Placental pericyte (primary cell): Measurements from ENCODE around the gene VBP1. TPM values are rescaled to one million over a fixed set of nuclear protein-coding genes. Genes with fewer than 3 reads are reported as not detected.

ENCODE experiments used
- total RNA-seq: library from RNA; depleted of rRNA; stranded (reverse); fragments of >200 nt; gene quantifications from 2 replicates; pipeline ENCODE4 v1.2.3, GENCODE V29; 2012

The VBP1 gene, protein sequence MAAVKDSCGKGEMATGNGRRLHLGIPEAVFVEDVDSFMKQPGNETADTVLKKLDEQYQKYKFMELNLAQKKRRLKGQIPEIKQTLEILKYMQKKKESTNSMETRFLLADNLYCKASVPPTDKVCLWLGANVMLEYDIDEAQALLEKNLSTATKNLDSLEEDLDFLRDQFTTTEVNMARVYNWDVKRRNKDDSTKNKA
- 36.8 and 69.4 TPM in 2 replicates for total RNA-seq

DNA sequence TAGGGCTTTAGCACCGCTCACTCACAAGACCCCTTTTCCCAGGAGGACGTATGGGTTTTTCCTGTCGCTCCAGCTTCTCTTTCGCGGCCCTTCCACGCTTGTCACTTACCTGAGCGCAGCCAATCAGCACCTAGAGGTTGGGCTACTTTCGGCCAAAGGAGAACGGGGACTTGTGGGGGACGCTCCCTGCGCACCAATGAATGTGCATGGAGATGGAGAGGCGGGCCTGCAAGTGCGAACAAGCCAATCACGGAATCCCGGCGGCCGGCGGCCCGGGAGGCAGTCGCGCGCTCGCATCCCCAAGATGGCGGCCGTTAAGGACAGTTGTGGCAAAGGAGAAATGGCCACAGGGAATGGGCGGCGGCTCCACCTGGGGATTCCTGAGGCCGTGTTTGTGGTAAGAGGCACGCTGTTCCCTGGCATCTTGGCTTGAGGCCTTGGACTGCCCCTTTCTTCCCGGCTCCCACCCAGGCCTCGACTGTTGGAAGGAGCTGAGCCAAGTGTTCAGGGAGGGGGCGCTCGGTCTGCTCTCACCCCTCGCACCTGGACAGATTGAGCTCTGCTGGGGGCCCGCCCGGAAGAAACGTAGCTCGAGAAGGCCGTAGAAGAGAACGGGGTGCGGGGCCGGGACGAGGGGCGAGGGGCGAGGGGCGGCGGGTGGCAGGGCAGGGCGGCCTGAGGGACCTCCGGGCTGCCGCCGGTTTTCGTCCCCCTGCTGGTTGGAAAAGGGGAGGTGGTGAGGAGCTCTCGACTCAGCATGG lies at the start of gene VBP1:
TSS of gene VBP1 (plus strand) at position 282 of the 761 bp plus-strand sequence. CDS start at position 305, 23 bp downstream.

DNA sequence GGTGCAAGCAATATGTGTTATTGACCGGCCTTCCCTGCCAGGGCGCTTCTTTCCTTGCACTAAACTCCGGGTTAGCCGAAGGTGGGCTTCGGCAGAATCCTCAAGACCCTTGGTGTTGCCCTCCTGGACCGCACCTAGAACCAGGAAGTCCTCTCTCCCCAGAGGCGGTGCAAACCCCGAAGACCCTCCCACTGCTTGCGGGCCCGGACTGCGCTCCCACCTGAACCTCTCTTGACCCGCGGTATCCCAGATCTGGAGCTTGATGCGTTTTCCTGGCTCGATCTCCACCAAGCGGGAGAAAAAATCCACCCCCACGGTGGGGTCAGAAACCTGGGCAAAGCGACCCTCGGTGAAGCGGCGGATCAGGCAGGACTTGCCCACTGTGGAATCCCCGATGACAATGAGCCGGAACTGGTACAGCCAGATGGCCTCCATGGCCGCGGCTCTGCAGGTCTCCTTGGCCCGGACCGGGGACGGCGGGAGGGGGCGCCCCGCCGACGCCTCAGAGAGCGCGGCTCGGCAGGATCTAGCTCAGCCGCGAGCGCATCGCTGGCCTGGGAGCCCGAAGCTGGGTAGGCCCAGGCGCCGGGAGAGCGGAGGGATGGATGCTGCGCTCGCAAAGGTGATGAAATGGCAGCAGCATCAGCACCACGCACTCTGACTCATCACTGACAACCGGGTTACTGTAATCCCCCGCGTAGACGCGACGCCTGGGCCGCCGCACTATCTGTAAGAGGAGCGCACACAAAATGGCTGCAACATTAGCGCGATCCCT lies 47.8 kb downstream of the VBP1 start, which contains the start of gene RAB39B:
TSS of gene RAB39B (minus strand) at position 638 of the 775 bp plus-strand sequence. CDS start at position 435, 203 bp downstream.

Other genes with a start within 250 kb of the VBP1 start
- 1.5 and 2.4 TPM in 2 replicates for gene F8, start 193.7 kb upstream of the VBP1 start, total RNA-seq
- gene FUNDC2, start 189.6 kb upstream of the VBP1 start, total RNA-seq = 24.8 and 30.4 TPM in 2 replicates
- 5.0 and 9.3 TPM in 2 replicates for gene CMC4, start 145.3 kb upstream of the VBP1 start, total RNA-seq
- gene MTCP1, start 145.3 kb upstream of the VBP1 start, total RNA-seq = 1.3 and 1.9 TPM in 2 replicates
- 8.3 and 13.3 TPM in 2 replicates for gene BRCC3, start 145.0 kb upstream of the VBP1 start, total RNA-seq
- 0.14 and 0.44 TPM in 2 replicates for gene RAB39B, start 48.0 kb downstream of the VBP1 start, total RNA-seq
- 0.22 and 1.3 TPM in 2 replicates for gene CLIC2, start 118.2 kb downstream of the VBP1 start, total RNA-seq
- gene F8A2, start 165.6 kb downstream of the VBP1 start, total RNA-seq = not detected in 2 replicates
- gene F8A3, start 242.2 kb downstream of the VBP1 start, total RNA-seq = 0.44 and 2.3 TPM in 2 replicates